H1 (cell line): ENCODE results near the gene PRKAG3. TPM values are rescaled to one million over a fixed set of nuclear protein-coding genes. Genes with fewer than 3 reads are reported as not detected.

Experiments used
- CTCF ChIA-PET: fragments of 300-600 bp; sonication (Branson Sonifier 250); formaldehyde crosslinking; loops from one replicate; lab custom pipeline; 2021; ENCODE audit not compliant: partially characterized antibody; lab: Charles Lee
- POLR2A ChIA-PET: fragments of 300-600 bp; sonication (Branson Sonifier 250); formaldehyde crosslinking; loops from one replicate; lab custom pipeline; 2021; ENCODE audit warnings: inconsistent platforms; ENCODE audit not compliant: partially characterized antibody; lab: Charles Lee
- DNase-seq, 2 experiments: peaks; one replicate each; pipeline versions ENCODE4 v3.0.0 to v3.0.0-alpha.2; 2010 to 2022; ENCODE audit warnings: low spot score in 2 of 2, low read depth in 1 of 2, mixed read lengths in 1 of 2
- FAIRE-seq: peaks from 2 replicates; lab custom pipeline; 2011; peaks lifted over from hg19 to GRCh38; lab: Jason Lieb, UNC
- H2AFZ ChIP-seq: 2 replicates; pipeline ENCODE4 v1.8.1; 2012; ENCODE audit warnings: low read length, inconsistent platforms
- H2AK5ac ChIP-seq: 2 replicates; pipeline ENCODE4 v1.6.1; 2013; ENCODE audit warnings: low read depth, low read length
- H2BK120ac ChIP-seq: replicated peaks from 2 replicates; pipeline ENCODE3; 2013; ENCODE audit warnings: low read depth, low read length, inconsistent platforms
- H2BK12ac ChIP-seq: 2 replicates; pipeline ENCODE4 v1.6.1; 2013; ENCODE audit warnings: low read depth, low read length
- H2BK15ac ChIP-seq: 2 replicates; pipeline ENCODE4 v1.6.1; 2013; ENCODE audit warnings: low read length
- H2BK20ac ChIP-seq: 2 replicates; pipeline ENCODE4 v1.6.1; 2013; ENCODE audit warnings: low read length
- H2BK5ac ChIP-seq: 2 replicates; pipeline ENCODE4 v1.6.1; 2013; ENCODE audit warnings: low read depth, low read length
- H3K14ac ChIP-seq: 2 replicates; pipeline ENCODE4 v1.6.1; 2013; ENCODE audit warnings: inconsistent platforms; ENCODE audit not compliant: insufficient read length
- H3K18ac ChIP-seq: 2 replicates; pipeline ENCODE4 v1.6.1; 2013; ENCODE audit warnings: low read length; ENCODE audit errors: extremely low read depth
- H3K23ac ChIP-seq: 2 replicates; pipeline ENCODE4 v1.6.1; 2013; ENCODE audit warnings: inconsistent platforms; ENCODE audit not compliant: insufficient read length
- H3K23me2 ChIP-seq: 2 replicates; pipeline ENCODE4 v1.6.1; 2013; ENCODE audit warnings: low read depth, low read length
- H3K27ac ChIP-seq: 2 replicates; pipeline ENCODE4 v1.6.1; 2011; ENCODE audit warnings: low read depth, low read length, inconsistent platforms
- H3K27me3 ChIP-seq, 4 experiments: replicated peaks in 1 of 4; 1 replicate in 1 of 4; 2 replicates in 3 of 4; pipeline versions ENCODE4 v1.6.1 to v1.8.1; 2011 to 2013; ENCODE audit warnings: low read length in 3 of 4, mild to moderate bottlenecking in 3 of 4, inconsistent platforms in 2 of 4, mixed read lengths in 2 of 4, moderate library complexity in 1 of 4; ENCODE audit not compliant: control insufficient read depth in 3 of 4, insufficient read depth in 3 of 4; ENCODE audit errors: extremely low read depth in 1 of 4
- H3K36me3 ChIP-seq, 4 experiments: 2 replicates each; pipeline versions ENCODE4 v1.6.1 to v1.8.1; 2011 to 2013; ENCODE audit warnings: mild to moderate bottlenecking in 4 of 4, low read length in 3 of 4, moderate library complexity in 2 of 4, control low read depth in 1 of 4, inconsistent platforms in 1 of 4; ENCODE audit not compliant: insufficient read depth in 4 of 4, control insufficient read depth in 2 of 4
- H3K4ac ChIP-seq: replicated peaks from 2 replicates; pipeline ENCODE3; 2013; ENCODE audit warnings: low read length, low read depth, mixed read lengths, inconsistent platforms; ENCODE audit not compliant: insufficient read length
- H3K4me1 ChIP-seq, 4 experiments: replicated peaks in 1 of 4; 1 replicate in 1 of 4; 2 replicates in 3 of 4; pipeline versions ENCODE4 v1.6.1 to v1.8.1; 2011 to 2013; ENCODE audit warnings: low read length in 3 of 4, inconsistent platforms in 2 of 4, mixed read lengths in 1 of 4; ENCODE audit not compliant: insufficient read depth in 4 of 4, control insufficient read depth in 3 of 4
- H3K4me2 ChIP-seq, 2 experiments: 2 replicates each; pipeline versions ENCODE4 v1.6.1 to v1.8.1; 2011 to 2013; ENCODE audit warnings: low read depth in 2 of 2, low read length in 2 of 2, control low read depth in 1 of 2, inconsistent platforms in 1 of 2, mild to moderate bottlenecking in 1 of 2; ENCODE audit not compliant: insufficient read depth in 1 of 2
- H3K4me3 ChIP-seq, 4 experiments: fragments of 200-600, 300-600 bp in 1 of 4; sonication (generic), shearing (Covaris generic), sonication (Bioruptor Twin) in 1 of 4; 2 replicates each; pipeline versions ENCODE4 v1.5.1 to v1.8.1; 2011 to 2016; ENCODE audit warnings: low read length in 4 of 4, low read depth in 3 of 4, control low read depth in 2 of 4, inconsistent platforms in 2 of 4, mild to moderate bottlenecking in 2 of 4, mixed read lengths in 1 of 4, moderate library complexity in 1 of 4; ENCODE audit not compliant: insufficient read depth in 2 of 4; ENCODE audit errors: extremely low read depth in 1 of 4
- H3K56ac ChIP-seq: replicated peaks from 2 replicates; pipeline ENCODE3; 2013; ENCODE audit warnings: low read depth, mild to moderate bottlenecking, mixed read lengths, low read length, inconsistent platforms; ENCODE audit not compliant: insufficient read length
- H3K79me1 ChIP-seq: 2 replicates; pipeline ENCODE4 v1.6.1; 2013; ENCODE audit warnings: low read depth, low read length, control low read depth
- H3K79me2 ChIP-seq, 2 experiments: 2 replicates each; pipeline versions ENCODE4 v1.6.1 to v1.8.1; 2012 to 2013; ENCODE audit warnings: low read length in 2 of 2, mild to moderate bottlenecking in 2 of 2, inconsistent platforms in 1 of 2; ENCODE audit not compliant: insufficient read depth in 2 of 2, control insufficient read depth in 1 of 2
- H3K9ac ChIP-seq, 4 experiments: replicated peaks in 1 of 4; 1 replicate in 1 of 4; 2 replicates in 3 of 4; pipeline versions ENCODE4 v1.6.1 to v1.8.1; 2011 to 2013; ENCODE audit warnings: low read depth in 3 of 4, low read length in 3 of 4, control low read depth in 2 of 4, mild to moderate bottlenecking in 2 of 4, moderate library complexity in 2 of 4, inconsistent platforms in 1 of 4; ENCODE audit errors: extremely low read depth in 1 of 4
- H3K9me3 ChIP-seq, 2 experiments: 2 replicates each; pipeline versions ENCODE4 v1.6.1 to v1.8.1; 2012 to 2013; ENCODE audit warnings: mild to moderate bottlenecking in 2 of 2, moderate library complexity in 2 of 2, control low read depth in 1 of 2, inconsistent platforms in 1 of 2, low read depth in 1 of 2, low read length in 1 of 2, mixed read lengths in 1 of 2; ENCODE audit not compliant: insufficient read depth in 2 of 2
- H4K20me1 ChIP-seq, 2 experiments: replicated peaks in 1 of 2; 2 replicates each; pipeline versions ENCODE3 to v1.8.1; 2011 to 2013; ENCODE audit warnings: inconsistent platforms in 2 of 2, low read length in 2 of 2, mild to moderate bottlenecking in 1 of 2; ENCODE audit not compliant: insufficient read depth in 2 of 2, control insufficient read depth in 1 of 2
- H4K5ac ChIP-seq: 2 replicates; pipeline ENCODE4 v1.6.1; 2013; ENCODE audit warnings: low read length, low read depth, mixed read lengths, inconsistent platforms; ENCODE audit not compliant: insufficient read length
- H4K8ac ChIP-seq: 2 replicates; pipeline ENCODE4 v1.8.0; 2013; ENCODE audit warnings: mild to moderate bottlenecking, moderate library complexity, low read length, inconsistent platforms; ENCODE audit not compliant: insufficient read depth; ENCODE audit errors: extremely low read depth
- H4K91ac ChIP-seq: replicated peaks from 2 replicates; pipeline ENCODE3; 2013; ENCODE audit warnings: low read length, mixed read lengths, inconsistent platforms; ENCODE audit not compliant: insufficient read length
- ASH2L ChIP-seq: fragments of 200-600, 300-600 bp; sonication (generic); IDR thresholded peaks from one replicate; pipeline ENCODE4 v1.7.1; 2017; ENCODE audit warnings: low read length
- EZH2 ChIP-seq: fragments of 200-600 bp; sonication (generic); IDR thresholded peaks from 2 replicates; pipeline ENCODE4 v1.7.1; 2012; ENCODE audit warnings: low read depth, mild to moderate bottlenecking, moderate library complexity, low read length, inconsistent platforms; ENCODE audit not compliant: severe bottlenecking
- RBBP5 ChIP-seq: IDR thresholded peaks from 2 replicates; pipeline ENCODE4 v1.7.1; 2012; ENCODE audit warnings: low read depth, mild to moderate bottlenecking, inconsistent platforms, low read length, moderate library complexity, borderline replicate concordance
- SUZ12 ChIP-seq: fragments of 200-600 bp; sonication (generic); IDR thresholded peaks from 2 replicates; pipeline ENCODE4 v1.6.1; 2012; ENCODE audit warnings: mild to moderate bottlenecking, inconsistent platforms, low read length, moderate library complexity, mixed read lengths
- WGBS, 2 experiments: shearing (Covaris generic) in 1 of 2; methylation state at CpG; one replicate each; pipeline versions ENCODE4 v1.1.6 to v1.1.7; 2013 to 2015; ENCODE audit warnings: low lambda C conversion rate in 2 of 2, mixed read lengths in 2 of 2, inconsistent platforms in 1 of 2, low coverage in 1 of 2, missing lambda C conversion rate in 1 of 2; ENCODE audit not compliant: insufficient replicate concordance in 2 of 2, insufficient coverage in 1 of 2, insufficient read length in 1 of 2; ENCODE audit errors: extremely low coverage in 1 of 2, missing lambda C conversion rate in 1 of 2; 5-methylcytosine and 5-hydroxymethylcytosine counted together
- polyA plus RNA-seq, 7 experiments: library from polyadenylated mRNA; depleted of rRNA in 3 of 7; stranded (reverse) in 5 of 7; unstranded in 2 of 7; fragments of >200 nt in 5 of 7; fragments of 200-250 nt in 2 of 7; gene quantifications; 1 replicate in 5 of 7; 2 replicates in 1 of 7; 4 replicates in 1 of 7; pipeline versions ENCODE4 v1.2.1 to v1.2.3, GENCODE V29; 2011 to 2013; ENCODE audit warnings: missing spikeins in 2 of 7, mixed read lengths in 2 of 7
- total RNA-seq: library from RNA; stranded (reverse); fragmentation: NEBNext Ultra II Directional; extraction: Animal tissue kit (Norgen Biotek cat#: 25700); gene quantifications from 2 replicates; pipeline ENCODE4 v1.2.1, GENCODE V29; 2021

PRKAG3 gene
- total and polyA plus RNA-seq, 2 of the 8 experiments (the other 6 are each of a cell fraction or from before 2014, with no cell fraction given), result not detected

DNA sequence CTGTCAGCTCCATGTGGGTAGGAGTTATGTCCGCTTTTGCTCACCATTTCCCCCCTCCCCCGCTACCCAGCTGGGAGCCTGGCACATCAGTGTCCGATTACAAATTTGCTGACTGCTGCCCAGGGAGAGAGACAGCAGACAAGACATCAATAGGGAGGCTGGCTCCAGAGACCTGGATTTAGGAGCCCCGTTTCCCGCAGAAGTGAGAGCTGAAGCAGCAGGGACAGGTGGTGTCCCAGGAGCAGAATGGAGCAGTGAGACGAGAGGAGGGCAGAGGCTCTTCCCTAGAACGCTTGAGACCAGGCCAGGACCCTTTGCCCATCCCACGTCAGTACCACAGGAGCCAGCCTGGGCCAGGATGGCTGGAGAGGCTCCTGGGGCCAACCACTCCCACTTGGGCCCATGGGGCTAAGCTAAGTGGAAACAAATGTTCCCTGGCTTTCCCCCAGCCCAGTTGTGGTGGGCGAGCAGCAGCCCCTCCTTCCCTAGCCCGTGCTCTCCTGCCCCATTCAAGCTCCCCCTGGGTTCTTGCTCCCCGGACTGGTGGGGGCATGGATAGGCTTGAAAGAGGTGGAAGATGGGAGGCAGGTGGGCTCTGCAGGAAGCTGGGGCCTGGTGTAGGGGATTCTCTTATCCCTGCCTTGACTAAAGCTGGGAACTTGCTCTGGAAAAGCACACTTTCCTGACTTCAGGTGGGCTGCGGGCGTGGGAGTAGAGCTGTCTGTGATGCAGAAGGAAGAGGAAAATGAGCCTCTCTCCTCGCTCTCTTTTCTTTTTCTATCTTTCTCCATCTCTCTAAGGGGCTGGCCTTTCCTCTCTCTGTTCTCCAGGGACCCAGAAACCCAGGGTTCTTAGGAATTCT, 23.9 kb upstream of the PRKAG3 start:
- no peaks in the 10 kb centered on the region for H3K9me3 ChIP-seq
- H3K36me3 ChIP-seq, result peaks cover 0 to 2% (median 0%) of the 10 kb centered on the region in 4 experiments; a peak in 1 of 8 replicates
- H2BK120ac ChIP-seq, result no peak overlapping the region
- H3K27ac ChIP-seq, result no peak overlapping the region
- peak overlapping the region; percentile 20; the same call in 1 of the 2 replicates for H4K8ac ChIP-seq
- no peak overlapping the region for H2BK12ac ChIP-seq
- H3K79me1 ChIP-seq, result no peaks in the 10 kb centered on the region
- H2BK15ac ChIP-seq, result no peak overlapping the region
- H3K23ac ChIP-seq, result no peak overlapping the region
- 29% methylated on average over 11 of the region's 14 CpGs; no CpG with 5 or more reads in 1 of the 2 experiments for WGBS, 2 experiments
- POLR2A ChIA-PET, result interaction anchor here (0.7 to 1.3 kb wide), 2 partner anchors 9 to 874 kb away, joined by 3 to 4 read pairs; no protein-coding TSS in a partner anchor
- no peak overlapping the region for H3K18ac ChIP-seq
- H4K91ac ChIP-seq, result no peak overlapping the region
- H3K4me1 ChIP-seq, result peaks cover 16 to 46% (median 24%) of the 10 kb centered on the region in 4 experiments
- TF ChIP-seq SUZ12 (0 out of 2 replicates have a peak, but pooled peaks have one; percentile 35), ASH2L (no peak), EZH2 (peak; percentile 34), RBBP5 (no peak)
- no peak overlapping the region for H4K5ac ChIP-seq
- FAIRE-seq (no peak), DNase-seq (no peak)
- no peak overlapping the region for H3K4ac ChIP-seq
- H2AK5ac ChIP-seq, result peak overlapping the region; percentile 75; the same call in 1 of the 2 replicates
- CTCF ChIA-PET, result interaction anchor here (0.6 to 3.0 kb wide), 17 partner anchors 9 to 147 kb away, joined by 3 to 35 read pairs (median 4); partner anchors contain the start of gene FEV
- no peak overlapping the region for H3K56ac ChIP-seq
- H2BK20ac ChIP-seq, result 0 out of 2 replicates have a peak overlapping the region, but pooled peaks have one; percentile 18
- H3K79me2 ChIP-seq, result no peaks in the 10 kb centered on the region
- H3K14ac ChIP-seq, result no peak overlapping the region
- H3K4me2 ChIP-seq, result peak overlapping the region in 1 of 2 experiments; percentile 41; a peak in 2 of 4 replicates
- peaks cover 73 to 81% (median 75%) of the 10 kb centered on the region in 4 experiments for H3K27me3 ChIP-seq
- no peak overlapping the region for H2AFZ ChIP-seq
- peaks cover 11 to 12% of the 10 kb centered on the region in 2 experiments for H4K20me1 ChIP-seq
- peak overlapping the region in 1 of 4 experiments; percentile 14; a peak in 2 of 8 replicates for H3K4me3 ChIP-seq
- peaks cover 5% of the 10 kb centered on the region; the same call in 1 of the 2 replicates for H3K23me2 ChIP-seq
- H3K9ac ChIP-seq, result no peak overlapping the region
- no peak overlapping the region for H2BK5ac ChIP-seq
